HG02840 (cell line): ENCODE measurements around the gene MYO3A.

ENCODE experiments used
- ATAC-seq: cut with Tn5 transposase; IDR thresholded peaks from one replicate; pipeline ENCODE4 v1.9.1; 2021; ENCODE audit warnings: mild to moderate bottlenecking, moderate library complexity, moderate number of reproducible peaks; ENCODE audit not compliant: unreplicated experiment, low FRiP score

Gene MYO3A

DNA sequence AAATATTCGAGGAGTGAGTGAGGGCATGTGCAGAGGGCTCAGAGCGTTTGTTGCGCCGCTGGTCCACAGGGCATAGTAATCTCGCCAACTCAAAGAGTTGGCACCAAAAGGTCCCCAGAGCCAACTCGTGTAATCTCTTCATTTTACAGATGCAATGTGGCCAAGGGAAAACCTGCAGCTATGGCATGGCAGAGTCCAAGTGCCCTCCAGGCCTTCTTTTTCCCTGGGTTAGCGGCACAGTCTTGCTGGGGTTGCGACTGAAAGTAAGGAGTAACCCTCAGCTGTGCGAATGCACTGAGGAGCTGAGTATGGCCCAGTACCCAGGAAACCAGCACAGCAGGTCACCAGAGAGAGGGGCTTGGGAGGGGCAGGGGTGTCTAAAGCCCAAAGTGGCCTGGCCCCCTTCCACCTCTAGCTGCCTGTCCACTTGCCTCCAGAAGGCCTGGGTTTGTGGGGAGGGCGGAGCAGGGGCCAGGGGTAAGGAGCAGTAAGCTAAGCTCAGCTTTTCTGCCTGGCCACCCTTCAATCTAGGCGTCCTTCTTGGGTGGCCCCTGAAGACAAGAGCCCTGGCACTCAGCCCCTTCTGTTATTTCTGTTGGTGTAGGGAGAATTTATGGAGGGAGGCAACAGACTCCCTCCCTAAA is 279.2 kb downstream of the MYO3A start:
- no peak for ATAC-seq

DNA sequence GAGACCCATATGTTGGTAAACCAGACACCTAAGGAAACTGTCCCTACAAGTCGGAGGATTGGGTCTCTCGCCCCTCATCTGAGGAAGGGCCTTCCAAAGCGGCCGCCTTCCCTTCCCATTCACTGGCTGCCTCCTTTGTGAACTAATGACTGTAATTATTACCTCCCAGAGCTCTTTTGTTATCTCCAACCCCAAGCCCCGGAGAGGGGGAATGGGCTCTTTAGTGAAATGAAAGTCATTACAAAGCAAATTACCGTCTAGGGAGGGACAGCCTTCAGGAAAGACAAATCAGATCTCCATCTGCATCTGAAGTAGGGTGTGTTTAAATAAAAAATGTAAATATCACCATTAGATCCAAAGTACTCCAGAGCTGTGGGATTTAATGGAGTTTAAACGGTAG is 280.0 kb downstream of the MYO3A start:
- ATAC-seq = no peak

- no peak for ATAC-seq
Measured at GRCh38 chr10:26214551-26215395, 280.7 kb downstream of the MYO3A start.

DNA sequence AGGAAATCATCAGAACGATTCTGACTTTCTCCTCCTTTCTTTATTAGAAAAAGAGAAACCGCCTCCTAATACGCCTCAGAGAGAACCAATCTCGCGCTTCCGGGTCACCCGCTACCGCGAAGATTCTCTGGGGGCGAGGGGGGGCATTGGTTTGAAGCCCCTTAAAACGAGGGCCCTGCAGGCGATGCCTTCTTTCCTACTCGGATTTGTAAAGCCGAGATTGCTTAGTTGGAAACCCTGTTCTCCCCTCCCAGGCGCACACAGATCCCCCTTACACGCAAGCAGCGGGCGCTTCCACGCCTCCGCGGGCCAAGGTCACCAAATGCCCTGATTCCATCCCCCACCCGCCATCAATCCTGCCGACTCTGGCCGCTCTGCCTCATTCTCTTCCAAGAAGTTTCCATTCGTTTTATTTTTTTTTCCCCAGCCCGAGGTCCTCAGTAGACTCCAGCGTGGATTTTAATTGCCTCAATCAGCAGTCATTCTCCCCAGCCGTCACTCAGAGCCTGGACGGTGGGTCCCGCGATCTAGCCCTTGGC is 281.4 kb downstream of the MYO3A start:
- ATAC-seq = no peak

DNA sequence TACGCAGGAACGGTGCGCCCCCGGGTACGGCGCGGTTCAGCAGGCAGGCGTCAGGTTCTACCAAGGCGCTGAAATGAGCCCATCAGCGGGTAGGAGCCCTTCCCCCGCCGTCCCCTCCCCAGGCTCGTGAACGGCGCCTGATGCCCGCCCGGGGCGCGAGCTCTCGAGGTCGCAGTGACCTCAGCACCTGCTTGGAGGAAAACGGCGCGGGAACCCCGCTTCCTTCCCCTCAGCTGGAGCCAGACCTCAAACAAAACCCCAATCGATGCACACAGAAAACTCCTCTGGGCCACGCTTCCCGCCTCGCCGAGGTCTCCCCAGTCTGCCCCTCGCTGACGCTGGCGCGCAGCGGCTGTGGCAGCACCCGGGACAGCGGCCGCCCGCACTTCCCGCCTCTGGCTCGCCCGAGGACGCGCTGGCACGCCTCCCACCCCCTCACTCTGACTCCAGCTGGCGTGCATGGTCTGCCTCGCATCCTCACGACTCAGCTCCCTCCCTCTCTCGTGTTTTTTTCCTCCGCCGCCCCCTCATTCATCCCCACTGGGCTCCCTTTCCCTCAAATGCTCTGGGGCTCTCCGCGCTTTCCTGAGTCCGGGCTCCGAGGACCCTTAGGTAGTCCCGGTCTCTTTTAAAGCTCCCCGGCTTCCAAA is 282.0 kb downstream of the MYO3A start:
- ATAC-seq = no peak

DNA sequence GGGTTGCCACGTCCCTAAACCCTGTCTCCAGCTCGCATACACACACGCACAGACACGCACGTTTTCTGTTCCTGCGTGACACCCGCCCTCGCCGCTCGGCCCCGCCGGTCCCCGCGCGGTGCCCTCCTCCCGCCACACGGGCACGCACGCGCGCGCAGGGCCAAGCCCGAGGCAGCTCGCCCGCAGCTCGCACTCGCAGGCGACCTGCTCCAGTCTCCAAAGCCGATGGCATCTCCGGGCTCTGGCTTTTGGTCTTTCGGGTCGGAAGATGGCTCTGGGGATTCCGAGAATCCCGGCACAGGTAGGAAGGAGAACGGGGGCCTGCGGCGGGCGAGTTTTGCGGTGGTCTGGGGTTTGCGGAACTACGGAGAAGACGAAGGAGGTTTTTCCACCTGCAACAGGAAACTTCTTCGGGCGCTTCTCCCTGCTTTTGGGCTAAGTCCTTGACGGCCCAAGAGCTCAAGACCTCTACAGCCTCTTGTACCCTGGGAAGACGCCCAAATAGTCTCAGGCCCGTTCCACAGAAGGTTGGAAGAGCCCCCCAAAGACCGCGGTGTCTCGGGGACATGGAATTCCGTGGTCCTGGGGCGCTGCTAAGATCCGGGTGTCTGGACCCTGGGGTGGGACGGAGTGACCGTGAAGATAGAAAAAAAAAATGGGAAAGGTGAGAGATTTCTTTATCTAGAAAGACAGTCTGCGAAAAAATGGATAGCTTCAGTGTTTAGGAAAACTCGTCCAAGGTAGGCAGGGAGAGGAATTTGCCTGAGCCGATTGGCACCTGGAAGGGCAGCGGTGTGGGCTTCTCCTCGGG is 282.8 kb downstream of the MYO3A start, which contains the start of gene GAD2:
TSS of gene GAD2 (plus strand) at position 190 of the 811 bp plus-strand sequence. CDS start at position 226, 36 bp downstream.
- ATAC-seq = no peak

DNA sequence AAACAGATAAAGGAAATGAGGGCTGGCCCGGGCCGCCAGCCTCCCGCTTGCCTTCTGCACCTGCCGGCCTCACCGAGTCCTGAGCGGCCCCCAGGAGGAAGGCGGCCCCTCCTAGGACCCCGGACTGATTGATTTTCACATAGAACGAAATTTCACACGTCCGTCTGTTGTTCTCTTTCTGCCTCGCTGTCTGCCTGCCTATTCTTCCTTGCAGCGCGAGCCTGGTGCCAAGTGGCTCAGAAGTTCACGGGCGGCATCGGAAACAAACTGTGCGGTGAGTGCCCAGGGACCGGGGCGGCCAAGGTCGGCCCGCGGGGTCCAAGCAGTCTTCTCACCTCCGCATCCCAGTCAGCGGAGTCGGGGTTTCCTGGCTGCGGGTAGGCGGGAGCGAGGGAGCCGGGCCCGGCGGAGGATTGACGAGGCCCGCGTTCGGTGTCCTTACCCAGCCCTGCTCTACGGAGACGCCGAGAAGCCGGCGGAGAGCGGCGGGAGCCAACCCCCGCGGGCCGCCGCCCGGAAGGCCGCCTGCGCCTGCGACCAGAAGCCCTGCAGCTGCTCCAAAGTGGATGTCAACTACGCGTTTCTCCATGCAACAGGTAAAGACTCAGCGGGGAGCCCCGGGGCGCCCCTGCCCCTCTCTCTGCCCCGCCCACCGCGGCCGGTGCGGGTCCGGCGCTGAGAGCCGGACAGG is 283.5 kb downstream of the MYO3A start:
- ATAC-seq = no peak

DNA sequence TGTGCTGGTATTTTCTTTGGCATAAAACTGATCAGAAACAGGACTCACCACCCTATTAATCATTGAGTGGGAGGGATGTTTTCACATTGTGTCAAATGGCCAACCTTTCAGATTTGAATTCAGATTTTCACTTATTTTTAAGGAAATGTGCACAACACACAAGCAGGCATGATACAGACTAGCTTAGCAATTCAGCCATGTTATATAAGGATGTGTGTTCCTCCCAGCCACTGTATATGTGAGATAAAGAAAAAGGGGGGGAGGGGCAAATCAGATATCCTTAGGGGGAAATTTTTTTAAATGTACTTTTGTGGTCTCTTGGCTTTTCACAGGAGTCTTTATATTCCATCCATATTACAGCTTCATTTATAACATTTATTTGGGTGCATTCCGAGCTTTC is 285.6 kb downstream of the MYO3A start:
- no peak for ATAC-seq

- no peak for ATAC-seq
Measured at GRCh38 chr10:26220901-26221300, 286.9 kb downstream of the MYO3A start.

- no peak for ATAC-seq
Measured at GRCh38 chr10:26221541-26221940, 287.5 kb downstream of the MYO3A start.

DNA sequence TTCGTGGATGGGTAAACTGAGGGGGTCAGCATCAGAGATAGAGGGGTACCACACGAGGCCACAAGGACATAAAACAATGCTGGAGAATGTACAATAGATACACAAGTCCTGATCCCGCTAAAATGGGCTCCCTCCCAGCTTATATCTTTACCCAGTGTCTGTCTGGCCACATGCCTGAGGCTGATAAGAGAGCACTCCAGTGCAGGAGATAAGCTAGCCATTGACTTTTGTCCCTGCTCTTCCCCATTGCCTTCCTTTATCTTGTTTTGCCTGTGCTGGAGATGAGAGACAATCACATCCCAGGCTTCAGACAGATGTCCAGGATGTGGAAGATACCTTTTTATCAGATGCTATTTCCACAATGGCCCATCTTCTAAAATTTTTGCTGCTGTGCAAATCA is 288.5 kb downstream of the MYO3A start:
- ATAC-seq = no peak

DNA sequence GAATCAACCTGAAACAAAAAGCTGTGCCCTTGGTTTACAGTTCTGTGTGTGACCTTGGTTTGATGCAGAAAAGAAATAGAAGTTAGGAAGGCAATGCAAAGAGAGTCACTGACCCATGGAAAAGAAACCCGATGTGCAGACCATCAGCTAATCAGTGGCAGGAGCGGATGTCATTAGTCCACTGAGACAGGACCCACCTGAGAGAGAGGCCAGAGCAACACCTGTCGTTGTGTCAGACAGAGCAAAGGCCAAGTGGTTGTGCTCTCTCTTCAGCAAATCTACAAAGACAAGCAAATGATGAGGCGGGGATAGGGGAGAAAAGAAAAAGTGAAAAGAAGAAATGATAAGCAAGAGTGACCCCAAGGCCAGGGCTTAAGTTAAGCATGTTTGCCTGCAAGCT is 291.3 kb downstream of the MYO3A start:
- no peak for ATAC-seq

- no peak for ATAC-seq
Measured at GRCh38 chr10:26227786-26228185, 293.8 kb downstream of the MYO3A start.

GRCh38 chr10:26232174-26232573 is 298.1 kb downstream of the MYO3A start:
- ATAC-seq = no peak

- ATAC-seq = no peak
Measured at GRCh38 chr10:26235761-26236160, 301.7 kb downstream of the MYO3A start.

- ATAC-seq = no peak
Measured at GRCh38 chr10:26238378-26238777, 304.3 kb downstream of the MYO3A start.

DNA sequence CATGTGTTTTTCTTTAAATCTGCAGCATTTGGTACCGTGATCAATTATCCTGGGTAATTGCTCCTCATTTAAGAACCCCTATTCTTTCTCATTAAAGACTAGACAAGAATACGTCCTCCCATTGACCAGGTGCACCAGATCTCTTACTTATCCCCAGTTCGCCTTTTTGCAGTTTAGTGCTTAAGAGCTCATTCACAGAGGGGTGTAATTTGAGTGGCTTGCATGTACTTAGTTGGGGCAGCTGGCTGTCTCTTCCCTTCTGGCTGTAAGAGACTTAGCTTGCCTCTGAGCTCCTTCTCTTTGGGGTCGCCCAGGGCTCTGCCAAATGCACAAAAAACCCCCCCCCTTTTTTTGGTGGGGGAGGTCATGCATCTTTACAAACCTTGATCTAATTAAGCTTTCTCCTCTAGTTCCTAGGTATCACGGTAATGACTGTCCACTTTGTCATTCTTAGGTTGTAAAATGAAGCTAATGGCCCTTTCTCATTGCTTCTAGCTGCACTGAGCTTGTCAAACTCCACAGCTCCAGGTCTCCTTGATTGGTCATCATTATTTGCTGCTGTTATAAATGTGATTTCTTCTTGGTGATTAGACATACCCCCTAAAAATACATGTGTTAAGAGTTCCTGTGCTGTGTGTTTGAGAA is 308.8 kb downstream of the MYO3A start:
- no peak for ATAC-seq

- no peak for ATAC-seq
Measured at GRCh38 chr10:26243351-26243720, 309.3 kb downstream of the MYO3A start.

GRCh38 chr10:26249681-26250080 is 315.7 kb downstream of the MYO3A start:
- no peak for ATAC-seq
